ENCODE measurements around the gene SMARCAL1.
A peak's percentile ranks its signal among the peaks of the same experiment; 100 is the strongest.

SMARCAL1 gene

GRCh38 chr2:216477283-216478035, 65.2 kb downstream of the SMARCAL1 start:
- no peak for DNase-seq (ENCODE audit: low spot score)

GRCh38 chr2:216478151-216478550, 65.9 kb downstream of the SMARCAL1 start:
- DNase-seq (ENCODE audit: low spot score) = peak; percentile 64

GRCh38 chr2:216478791-216479190, 66.5 kb downstream of the SMARCAL1 start:
- DNase-seq (ENCODE audit: low spot score) = no peak

- DNase-seq (ENCODE audit: low spot score) = no peak
These were observed 67.9 kb downstream of the SMARCAL1 start for GRCh38 chr2:216480221-216480620.

GRCh38 chr2:216482640-216483039, 70.4 kb downstream of the SMARCAL1 start:
- DNase-seq (ENCODE audit: low spot score) = no peak

GRCh38 chr2:216485237-216485636, 73.0 kb downstream of the SMARCAL1 start:
- no peak for DNase-seq (ENCODE audit: low spot score)

- DNase-seq (ENCODE audit: low spot score) = no peak
These were observed 73.5 kb downstream of the SMARCAL1 start for GRCh38 chr2:216485745-216486144.

GRCh38 chr2:216486271-216486670, 74.0 kb downstream of the SMARCAL1 start:
- DNase-seq (ENCODE audit: low spot score) = no peak

- no peak for DNase-seq (ENCODE audit: low spot score)
These were observed 74.4 kb downstream of the SMARCAL1 start for GRCh38 chr2:216486708-216487107.

- DNase-seq (ENCODE audit: low spot score) = peak; percentile 84
These were observed 77.8 kb downstream of the SMARCAL1 start for GRCh38 chr2:216490061-216490460.

- no peak for DNase-seq (ENCODE audit: low spot score)
These were observed 79.7 kb downstream of the SMARCAL1 start for GRCh38 chr2:216491793-216492596.

GRCh38 chr2:216492597-216493333, 80.5 kb downstream of the SMARCAL1 start:
- peak; percentile 66 for DNase-seq (ENCODE audit: low spot score)

GRCh38 chr2:216493334-216493685, 81.0 kb downstream of the SMARCAL1 start:
- DNase-seq (ENCODE audit: low spot score) = no peak

- peak; percentile 41 for DNase-seq (ENCODE audit: low spot score)
These were observed 83.4 kb downstream of the SMARCAL1 start for GRCh38 chr2:216495656-216496055.

- DNase-seq (ENCODE audit: low spot score) = no peak
These were observed 85.2 kb downstream of the SMARCAL1 start for GRCh38 chr2:216497382-216498069.

- DNase-seq (ENCODE audit: low spot score) = no peak
These were observed 85.7 kb downstream of the SMARCAL1 start for GRCh38 chr2:216498070-216498378.

- DNase-seq (ENCODE audit: low spot score) = peak; percentile 95
These were observed 86.4 kb downstream of the SMARCAL1 start, which contains the start of gene RPL37A for GRCh38 chr2:216498379-216499352. RPL37A (plus strand) TSS chr2:216498844; CDS start chr2:216498875, 31 bp downstream.

- DNase-seq (ENCODE audit: low spot score) = no peak
These were observed 87.4 kb downstream of the SMARCAL1 start for GRCh38 chr2:216499641-216500218.

- no peak for DNase-seq (ENCODE audit: low spot score)
These were observed 88.3 kb downstream of the SMARCAL1 start for GRCh38 chr2:216500572-216500971.

- no peak for DNase-seq (ENCODE audit: low spot score)
These were observed 89.6 kb downstream of the SMARCAL1 start for GRCh38 chr2:216501854-216502253.

Measured in GM03348 (cell line).